Measurements from ENCODE around the gene ZNF580.

The ZNF580 gene

DNA sequence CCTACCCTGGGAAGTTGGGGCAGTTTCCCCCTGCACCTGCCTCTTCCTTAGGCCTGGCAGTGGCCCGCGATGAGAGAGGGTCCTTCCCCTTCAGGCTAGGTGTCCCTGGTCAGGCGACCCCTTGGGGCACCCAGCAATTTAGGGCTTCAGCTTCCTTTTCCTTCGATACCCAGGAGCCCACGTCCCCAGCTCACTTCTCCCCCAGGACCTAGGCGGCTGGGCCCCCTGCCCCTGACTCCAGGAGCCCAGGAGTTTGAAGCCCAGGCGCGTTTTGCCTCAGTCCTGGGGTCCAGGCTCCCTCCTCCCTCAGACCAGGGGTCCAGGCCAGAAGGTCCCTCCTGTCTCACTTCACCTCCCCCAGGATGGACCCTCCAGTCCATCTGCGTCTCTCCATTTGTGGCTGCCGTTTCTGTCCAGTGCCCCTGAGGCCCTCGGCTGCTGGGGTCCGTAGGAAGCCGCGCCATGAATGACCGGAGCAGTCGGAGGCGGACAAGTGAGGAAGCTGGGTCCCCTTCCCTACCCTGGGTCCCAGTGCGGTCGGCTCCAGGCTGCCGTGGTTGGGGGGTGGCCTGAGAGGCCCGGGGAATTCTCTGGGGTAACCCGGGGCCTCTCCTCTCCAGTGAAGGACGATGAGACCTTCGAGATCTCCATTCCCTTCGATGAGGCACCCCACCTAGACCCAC is 7.9 kb downstream of the ZNF580 start:
- DNase-seq = no peak

DNA sequence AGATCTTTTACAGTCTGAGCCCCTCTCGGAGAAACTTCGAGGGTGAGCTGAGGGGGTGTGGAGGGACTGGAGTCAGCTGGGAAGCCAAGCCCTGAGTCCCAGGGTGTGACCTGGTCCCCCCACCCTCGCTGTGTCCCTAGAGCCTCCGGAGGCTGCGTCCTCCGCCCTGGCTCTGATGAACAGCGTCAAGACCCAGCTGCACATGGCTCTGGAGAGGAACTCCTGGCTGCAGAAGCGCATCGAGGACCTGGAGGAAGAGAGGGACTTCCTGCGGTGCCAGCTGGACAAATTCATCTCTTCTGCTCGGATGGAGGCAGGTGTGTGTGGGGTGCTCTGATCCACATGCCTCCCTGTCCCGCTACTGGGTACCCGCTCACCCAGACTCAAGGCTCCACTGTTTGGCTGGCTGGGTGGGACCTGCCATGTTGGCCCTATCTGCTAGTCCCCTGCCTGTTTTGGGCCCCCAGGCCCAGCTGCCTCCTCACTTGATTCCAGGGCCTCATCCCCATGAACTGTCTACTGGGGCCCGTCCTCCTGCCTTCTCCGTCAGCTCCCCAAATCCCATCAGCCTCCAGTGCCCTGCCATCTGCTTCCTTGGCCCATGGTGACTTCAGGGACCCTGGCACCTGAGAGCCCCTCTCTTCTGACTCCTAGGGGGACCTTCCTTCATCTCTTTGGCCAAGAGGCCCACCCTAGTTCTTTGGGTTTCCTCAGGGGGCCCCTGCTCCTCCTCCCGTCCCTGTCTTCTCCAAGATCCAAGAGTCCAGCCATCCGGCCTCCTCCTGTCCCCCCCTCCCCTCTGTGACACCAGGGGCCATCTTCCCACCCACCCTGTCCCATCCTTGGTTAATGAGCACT is 8.7 kb downstream of the ZNF580 start:
- no peak for DNase-seq

DNA sequence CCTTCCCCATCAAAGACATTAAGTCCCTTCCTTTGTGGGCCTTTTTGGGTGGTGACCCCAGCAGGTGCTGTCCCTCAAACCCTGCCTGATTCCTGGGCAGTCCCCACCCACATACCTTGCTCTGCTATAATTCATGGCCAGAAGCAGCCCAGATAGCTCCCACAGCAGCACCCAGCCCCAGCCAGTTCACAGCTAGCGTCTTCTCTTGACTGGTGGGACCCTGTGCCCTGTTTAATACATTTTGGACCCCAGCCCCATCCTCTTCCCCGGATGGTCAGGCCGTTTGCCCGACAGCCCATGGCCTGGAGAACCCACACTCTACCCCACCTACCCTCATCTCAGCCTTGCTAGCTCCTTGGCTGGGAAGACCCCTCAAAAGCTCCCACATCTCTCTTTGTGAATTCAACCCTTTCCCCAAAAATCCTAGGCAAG is 9.3 kb downstream of the ZNF580 start:
- DNase-seq = no peak

DNA sequence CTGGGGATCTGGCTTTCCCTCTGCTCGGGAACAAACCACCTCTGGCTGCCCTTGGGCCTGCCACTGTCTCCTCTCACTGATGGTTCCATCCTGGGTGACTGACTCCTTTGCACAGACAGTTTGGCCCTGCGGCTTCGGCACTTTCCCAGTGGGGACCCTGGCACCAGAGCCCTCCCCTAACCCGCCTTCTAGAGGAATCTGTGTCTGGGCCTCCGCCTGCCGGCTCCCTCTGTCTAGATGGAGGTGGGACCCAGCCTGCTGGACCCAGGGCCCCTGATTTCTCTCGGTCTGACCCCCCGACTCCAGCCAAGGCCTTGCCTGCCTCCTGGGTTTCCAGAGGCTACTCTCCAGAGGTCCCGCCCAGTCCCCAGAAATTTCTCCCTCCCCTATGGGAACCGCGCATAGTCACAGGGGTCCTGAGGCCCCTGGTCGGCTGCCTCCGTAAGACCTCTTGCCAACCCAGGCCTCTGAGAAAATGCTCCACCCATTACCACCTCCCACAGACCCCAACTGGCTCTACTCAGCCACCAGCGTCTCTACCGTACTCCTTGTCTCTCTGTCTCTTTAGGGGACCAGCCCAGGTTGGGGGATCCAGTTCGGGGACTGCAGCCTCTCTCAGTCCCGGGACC is 9.9 kb downstream of the ZNF580 start:
- no peak for DNase-seq

DNA sequence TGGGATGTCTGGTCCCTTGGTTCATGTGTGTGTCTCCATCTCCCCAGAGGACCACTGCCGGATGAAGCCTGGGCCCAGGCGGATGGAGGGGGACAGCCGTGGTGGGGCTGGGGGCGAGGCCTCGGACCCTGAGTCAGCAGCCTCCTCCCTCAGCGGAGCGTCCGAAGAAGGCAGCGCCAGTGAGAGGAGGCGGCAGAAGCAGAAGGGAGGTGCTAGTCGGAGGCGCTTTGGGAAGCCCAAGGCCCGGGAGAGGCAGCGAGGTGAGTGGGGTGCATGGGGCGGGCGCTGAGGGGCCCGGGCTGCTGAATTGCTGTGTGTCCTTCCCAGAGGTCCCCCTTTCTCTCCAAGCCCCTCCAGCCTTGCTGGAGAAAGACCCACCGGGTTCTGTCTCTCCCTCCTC is 10.4 kb downstream of the ZNF580 start:
- DNase-seq = no peak

DNA sequence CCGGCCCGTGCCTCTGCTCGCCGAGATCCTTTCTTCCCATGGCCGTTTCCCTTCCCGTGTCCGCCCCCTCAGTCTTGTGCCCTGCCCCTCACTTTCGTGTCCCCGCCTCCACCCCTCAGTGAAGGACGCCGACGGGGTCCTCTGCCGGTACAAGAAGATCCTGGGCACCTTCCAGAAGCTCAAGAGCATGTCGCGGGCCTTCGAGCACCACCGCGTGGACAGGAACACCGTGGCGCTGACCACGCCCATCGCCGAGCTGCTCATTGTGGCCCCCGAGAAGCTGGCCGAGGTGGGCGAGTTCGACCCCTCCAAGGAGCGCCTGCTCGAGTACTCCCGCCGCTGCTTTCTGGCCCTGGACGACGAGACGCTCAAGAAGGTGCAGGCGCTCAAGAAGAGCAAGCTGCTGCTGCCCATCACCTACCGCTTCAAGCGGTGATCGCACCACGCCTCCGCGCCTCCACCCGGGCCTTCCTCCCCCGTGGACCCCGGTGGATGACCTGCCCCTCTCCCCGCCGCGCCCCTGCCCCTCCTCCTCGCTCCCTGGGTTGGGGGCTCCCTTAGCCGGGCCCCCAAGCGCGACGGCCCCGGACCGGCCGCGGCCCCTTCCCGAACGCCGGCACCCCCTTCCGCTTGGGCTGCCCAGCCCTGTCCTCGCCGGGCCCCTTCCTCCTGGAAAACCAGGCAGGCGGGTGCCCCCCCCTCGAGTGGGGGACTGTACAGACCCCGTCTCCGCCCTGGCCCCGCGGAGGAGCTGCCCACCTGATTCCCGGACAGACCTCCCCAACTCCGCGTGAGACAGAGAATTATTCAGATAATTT is 11.7 kb downstream of the ZNF580 start:
- no peak for DNase-seq

DNA sequence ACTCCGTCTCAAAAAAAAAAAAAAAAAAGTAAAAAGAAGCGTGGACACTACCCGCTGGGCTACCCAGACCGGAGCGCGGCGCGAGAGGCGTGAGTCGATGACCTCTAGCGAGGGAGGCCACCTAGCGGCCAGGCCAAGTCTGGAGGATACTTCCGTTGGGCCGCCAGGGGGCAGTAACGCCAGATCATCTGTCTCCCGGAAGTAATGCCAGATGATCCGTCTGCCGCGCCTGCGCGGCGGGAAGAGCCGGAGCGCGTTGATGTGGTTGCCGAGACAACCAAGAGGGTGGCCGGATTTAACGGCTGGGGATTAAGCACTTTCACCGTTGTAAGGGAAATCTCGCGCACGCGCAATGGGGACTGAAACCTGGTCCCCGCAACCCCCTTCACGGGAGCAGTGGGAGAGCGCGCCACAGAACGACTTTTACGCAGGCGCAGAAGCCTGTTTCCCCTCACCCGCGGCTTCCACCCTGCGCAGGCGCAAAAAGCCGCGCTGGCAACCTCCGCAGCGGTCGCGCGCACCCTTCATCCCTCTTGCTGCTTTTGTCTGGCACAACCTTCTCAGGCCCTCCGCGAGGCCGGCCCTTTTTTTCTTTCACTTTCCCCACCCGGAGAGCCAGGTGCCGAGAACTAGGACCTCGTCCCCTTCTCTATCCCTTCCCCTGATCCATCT is 13.0 kb downstream of the ZNF580 start:
- peak; percentile 98 to 99 for DNase-seq

DNA sequence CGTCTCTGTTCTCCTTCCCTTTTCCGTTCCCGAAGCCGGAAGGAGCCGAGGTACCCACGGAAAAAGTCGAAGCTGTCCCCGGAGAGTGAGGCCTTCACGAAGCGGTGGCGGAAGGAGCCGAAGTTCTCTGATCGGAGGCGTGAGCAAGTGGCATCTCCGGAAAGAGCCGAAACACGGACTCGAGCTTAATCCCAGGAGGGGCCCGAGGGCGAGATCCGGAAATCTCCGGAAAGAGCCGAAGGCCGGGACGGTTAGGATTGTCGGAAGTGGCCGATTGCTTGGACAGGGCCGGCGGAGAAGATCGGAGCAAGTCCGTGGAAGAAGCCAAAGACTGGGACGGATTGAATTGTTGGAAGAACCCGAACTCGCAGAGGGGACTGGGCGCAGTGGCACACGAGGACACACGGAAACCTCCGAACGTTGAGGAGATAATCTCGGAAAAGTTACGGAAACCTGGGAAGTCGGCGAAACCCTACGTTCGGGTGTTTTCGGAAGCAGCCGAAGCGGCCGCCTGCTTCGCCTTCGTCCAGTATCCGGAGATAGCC is 13.6 kb downstream of the ZNF580 start:
- peak; percentile 98 to 99 for DNase-seq

DNA sequence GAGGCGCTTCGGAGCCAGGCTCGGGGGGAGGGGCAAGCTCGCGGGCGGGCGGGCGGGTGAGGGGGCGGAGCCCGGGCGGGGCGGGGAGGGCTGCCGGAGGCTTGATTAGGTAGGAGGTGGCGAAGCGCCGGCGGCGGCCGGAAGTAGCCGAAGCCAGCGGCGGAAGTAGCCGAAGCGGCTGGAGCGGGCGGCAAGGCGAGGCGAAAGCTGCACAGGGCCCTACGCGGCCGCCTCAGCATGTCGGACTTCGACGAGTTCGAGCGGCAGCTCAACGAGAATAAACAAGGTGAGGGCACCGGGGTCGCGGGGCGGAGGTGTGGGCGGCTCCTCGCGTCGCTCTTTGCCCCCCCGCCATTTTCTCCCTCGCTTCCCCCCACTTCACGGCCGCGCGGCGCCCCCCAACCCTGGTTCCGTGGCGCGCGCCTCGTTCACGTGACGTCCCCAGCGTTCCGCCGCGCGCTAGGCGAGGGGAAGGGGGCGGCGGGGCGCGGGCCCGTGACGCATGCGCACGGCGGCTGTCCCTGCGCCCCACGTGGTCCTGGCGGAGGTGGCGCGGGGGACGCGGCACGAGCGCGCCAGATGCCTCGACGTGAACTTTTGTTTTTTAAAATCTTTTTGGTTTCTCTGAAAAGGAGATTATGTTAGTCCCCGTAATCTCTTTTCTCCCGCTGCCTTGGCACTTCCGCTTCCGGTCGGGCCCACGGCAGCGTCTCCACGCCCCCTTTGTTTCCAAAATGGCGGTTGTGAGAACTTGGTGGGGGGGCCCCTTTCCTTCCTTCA is 14.3 kb downstream of the ZNF580 start, which contains the start of gene U2AF2:
U2AF2 (plus strand) TSS at position 168 of the 780 bp plus-strand sequence; CDS start at position 238, 70 bp downstream.
- DNase-seq = peak; percentile 94 to 98

DNA sequence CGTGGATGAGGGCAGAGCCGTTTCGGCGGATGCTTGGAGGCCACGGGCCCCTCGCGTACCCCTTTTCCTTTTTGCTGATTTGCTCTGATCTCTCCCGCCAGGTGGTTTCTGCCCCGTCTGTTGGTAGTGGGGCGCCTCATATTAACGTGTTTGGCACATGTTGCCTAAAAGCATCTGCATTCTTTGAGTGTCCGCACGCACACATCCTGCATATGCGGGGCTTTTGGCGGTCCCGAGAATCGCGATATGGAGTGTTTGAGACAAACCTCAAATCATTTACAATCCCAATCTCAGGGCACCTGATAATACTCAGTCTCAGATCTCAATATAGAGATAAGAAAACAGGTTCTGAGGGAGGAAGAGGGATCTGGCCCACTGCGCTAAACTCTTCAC is 14.8 kb downstream of the ZNF580 start:
- DNase-seq = no peak

DNA sequence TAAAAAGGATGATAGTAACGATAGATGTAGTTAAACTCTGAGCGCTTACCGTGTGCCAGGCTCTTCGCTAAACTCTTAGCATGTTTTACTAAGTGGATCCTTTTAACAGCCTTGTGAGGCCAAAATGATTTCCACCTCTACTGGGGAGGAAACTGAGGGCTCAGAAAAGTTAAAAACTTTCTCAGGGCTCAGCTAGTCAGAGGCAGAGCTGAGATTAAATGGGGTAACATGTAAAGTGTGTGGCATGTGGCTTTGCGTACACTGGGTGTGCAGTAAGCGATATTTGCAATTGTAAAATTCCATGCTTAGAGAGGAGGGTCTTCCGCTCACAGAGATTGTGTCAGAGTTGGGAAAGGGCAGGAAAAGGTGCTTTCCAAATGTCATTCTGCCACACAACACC is 15.8 kb downstream of the ZNF580 start:
- DNase-seq = no peak

DNA sequence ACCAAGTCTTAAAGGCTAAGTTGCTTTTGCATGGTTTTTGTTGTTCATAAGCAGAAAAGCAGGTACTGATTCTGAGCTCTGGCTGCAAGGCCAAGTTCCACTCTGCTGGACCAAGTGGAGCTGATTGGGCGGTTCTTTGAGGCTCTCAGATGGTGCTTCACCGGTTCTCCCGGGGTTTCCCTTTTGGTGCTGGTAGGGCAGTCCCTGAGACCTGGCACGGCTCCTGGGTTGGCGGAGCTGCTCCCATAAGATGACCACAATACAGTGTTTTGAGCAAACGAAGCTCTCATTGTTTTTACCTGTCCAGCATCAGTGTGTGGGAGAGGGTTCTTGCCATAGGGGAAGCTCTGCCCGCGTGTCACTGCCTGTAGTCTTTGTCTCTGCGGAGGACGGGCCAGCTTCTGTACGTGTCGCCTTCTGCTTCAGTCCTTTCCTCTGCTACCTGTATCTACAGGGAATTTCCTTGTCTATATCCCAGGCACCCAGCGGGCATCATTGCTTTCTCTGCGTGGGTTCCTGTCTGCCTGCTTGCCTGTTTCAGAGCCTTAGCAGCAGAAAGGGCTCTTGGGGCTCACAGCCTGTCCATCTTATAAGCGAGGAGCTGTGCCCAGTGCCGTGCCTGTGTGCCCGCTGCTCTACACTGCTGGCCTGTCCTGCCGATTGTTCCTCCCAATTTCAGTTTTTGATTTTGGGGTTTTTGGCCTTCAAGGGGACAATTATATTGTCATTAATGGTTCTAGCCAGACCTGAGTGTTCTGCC is 16.4 kb downstream of the ZNF580 start:
- no peak for DNase-seq

DNA sequence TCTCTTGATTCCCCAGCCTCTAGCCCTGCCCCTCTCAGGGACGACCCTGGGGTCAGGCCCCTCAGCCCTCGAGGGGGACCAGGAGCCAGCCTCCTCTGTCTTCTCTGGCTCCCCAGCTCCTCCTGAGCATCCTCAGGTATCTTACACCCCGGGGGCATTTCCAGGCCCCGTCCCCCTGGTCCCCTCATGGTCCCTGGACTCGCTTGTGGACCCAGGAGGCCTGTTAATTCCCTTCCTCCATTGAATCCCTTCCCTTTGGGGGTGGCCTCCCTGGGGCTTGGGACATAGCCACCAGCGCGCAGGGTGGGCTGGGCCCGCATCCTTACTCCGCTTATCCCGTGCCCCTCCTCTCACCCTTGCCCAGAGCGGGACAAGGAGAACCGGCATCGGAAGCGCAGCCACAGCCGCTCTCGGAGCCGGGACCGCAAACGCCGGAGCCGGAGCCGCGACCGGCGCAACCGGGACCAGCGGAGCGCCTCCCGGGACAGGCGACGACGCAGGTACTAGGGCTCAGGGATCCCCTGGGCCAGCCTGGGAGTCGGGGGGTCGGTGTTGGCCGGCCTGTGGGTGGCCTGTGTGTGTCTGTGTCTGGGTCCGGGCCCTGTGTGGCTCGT is 18.2 kb downstream of the ZNF580 start:
- no peak for DNase-seq

DNA sequence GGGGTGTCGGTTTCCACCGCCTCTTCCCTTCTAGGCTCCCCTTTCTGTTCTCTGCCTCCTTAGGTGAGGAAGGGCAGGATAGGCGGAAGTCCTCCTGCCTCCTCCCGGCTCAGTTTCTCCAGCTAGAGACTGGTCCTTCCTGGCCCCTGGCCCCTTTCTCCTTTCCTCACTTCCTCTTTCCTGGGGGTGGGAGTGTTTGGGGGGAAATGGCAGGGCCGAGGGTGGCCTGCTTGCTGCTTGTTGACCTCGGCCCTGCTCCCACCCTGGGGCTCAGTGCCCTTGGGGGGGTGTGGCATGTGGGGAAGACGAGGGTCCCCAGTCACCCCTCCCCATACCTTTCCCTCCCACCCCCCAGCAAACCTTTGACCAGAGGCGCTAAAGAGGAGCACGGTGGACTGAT is 19.0 kb downstream of the ZNF580 start:
- DNase-seq = no peak

DNA sequence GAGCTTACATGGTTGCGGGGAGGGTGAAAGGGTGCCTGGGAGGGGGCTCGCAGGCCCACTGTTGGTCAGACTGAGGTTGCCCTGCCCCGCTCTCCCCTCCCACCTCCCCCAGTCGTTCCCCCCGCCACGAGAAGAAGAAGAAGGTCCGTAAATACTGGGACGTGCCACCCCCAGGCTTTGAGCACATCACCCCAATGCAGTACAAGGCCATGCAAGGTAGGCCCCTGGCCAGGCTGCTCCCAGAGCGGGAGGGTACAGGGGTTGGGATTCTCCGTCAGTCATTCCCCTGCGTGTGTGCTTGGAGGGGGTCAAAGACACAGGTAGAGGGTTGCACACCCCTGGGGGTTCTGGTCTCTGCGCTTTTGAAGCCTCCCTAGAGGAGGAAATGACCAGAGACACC is 19.6 kb downstream of the ZNF580 start:
- DNase-seq = no peak

DNA sequence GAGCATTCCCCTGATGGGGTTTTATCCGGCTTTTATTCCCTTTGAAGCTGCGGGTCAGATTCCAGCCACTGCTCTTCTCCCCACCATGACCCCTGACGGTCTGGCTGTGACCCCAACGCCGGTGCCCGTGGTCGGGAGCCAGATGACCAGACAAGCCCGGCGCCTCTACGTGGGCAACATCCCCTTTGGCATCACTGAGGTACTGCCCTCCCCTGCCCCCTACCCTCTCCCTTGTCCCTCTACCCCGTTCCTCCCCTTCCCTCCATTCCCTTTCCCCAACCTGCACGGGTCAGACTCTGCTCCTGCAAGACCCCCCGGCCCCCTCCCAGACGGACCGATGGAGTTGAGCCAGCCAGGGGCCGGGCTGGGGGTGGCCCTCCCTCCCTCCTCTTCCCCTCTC is 20.2 kb downstream of the ZNF580 start:
- no peak for DNase-seq

DNA sequence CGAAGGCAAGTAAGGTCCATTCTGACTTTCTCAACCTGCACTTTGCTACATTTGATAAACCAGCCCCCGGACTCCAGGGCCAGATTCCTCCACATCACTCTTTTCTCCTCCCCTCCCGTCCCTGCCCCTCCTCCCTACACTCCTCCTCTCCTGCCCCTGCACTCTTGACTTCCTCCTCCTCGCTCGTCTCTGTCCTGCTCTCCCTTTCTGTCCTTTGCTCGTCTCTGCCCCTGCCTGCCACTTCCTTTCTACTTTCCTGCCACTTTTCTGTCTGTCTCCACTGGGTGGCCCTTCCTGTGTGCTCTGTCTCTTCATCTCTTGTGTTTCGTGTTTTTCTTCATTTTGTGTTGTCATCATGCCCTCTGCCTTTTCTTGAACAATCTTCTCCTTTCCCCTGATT is 21.0 kb downstream of the ZNF580 start:
- no peak for DNase-seq

DNA sequence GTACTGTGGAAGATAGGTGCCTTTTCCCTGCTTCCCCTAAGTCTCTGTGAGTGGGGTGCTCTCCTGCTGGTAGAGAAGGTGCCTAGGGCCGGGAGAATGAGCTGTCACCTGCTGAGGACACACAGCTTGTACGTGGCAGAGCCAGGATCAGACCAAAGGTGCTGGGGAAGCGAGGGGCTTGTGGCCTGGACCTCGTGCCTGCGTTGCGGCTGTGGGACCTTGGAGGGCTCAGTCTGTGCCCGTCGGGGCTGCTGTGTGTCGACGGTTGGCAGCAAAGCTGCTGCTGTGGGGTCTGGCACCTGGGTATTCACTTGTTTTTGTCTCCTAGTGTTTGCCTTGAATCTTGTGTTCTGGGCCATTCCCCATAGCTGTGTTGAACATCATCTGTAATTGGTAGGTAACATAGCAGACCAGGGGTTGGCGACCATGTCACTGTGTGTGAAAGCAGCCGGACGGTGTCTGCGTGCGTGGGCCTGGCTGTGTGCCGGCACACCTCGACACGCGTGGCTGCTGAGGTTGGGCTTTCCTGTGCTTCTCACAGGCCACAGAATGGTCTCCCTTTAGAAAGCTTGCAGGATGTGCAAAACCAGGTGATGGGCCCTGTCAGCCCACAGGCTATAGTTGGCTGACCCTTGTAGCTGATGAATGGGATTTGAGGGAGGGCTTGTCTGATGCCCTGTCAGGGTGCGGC is 23.2 kb downstream of the ZNF580 start:
- no peak for DNase-seq

DNA sequence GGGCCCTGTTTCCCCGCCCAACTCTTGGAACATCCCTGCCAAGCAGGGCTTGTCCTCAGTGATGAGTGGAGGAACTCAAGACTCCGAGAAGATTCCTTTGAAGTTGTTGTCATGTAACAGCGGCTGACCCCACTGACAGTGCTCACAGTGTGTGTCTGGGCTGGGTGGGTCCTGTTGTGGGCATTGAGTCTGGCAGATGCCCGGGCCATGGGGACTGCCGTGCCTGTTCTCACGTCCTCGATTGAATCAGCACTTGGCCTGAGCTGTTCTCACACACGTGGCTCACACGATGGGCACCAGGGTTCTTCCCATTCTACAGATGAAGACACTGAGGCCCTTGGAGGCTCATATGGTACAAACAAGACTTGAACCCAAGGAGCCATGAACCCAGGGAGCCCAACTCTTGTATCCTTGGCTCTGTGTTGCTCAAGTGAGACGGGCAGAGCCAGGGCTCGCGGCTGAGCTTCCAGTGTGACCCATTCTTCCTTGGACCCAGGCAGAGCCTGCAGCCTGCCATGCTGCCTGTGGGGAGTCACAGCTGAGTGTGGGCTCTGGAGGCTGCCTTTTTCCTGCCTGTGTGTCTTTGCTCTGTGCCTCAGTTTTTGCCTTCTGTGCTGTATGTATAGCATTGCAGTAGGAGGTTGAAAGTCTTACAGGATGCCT is 25.7 kb downstream of the ZNF580 start:
- no peak for DNase-seq
